ENCODE data around the gene GPD1L.

DNA sequence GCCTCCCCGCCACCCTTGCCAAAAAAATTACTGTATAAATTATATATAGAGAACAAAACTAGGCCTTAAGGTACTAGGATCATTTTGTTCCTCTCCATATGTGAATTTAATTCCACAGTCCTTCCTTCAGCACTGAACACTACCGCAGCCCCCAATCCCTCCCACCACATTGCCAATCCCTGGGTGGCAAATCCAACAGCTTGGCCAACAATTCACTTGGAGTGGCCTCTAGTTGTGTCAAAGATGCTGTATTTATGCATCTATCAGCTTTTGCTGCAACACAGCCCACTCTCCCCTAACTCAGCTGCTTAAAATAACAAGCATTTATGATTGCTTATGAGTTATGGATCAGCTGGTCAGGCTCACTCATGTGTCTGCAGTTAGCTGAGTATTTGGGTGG lies 18.6 kb downstream of the GPD1L start:
- TF ChIP-seq, protein P1, sequence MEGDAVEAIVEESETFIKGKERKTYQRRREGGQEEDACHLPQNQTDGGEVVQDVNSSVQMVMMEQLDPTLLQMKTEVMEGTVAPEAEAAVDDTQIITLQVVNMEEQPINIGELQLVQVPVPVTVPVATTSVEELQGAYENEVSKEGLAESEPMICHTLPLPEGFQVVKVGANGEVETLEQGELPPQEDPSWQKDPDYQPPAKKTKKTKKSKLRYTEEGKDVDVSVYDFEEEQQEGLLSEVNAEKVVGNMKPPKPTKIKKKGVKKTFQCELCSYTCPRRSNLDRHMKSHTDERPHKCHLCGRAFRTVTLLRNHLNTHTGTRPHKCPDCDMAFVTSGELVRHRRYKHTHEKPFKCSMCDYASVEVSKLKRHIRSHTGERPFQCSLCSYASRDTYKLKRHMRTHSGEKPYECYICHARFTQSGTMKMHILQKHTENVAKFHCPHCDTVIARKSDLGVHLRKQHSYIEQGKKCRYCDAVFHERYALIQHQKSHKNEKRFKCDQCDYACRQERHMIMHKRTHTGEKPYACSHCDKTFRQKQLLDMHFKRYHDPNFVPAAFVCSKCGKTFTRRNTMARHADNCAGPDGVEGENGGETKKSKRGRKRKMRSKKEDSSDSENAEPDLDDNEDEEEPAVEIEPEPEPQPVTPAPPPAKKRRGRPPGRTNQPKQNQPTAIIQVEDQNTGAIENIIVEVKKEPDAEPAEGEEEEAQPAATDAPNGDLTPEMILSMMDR (conservative IDR thresholded peaks at IDR 0.05; ENCODE audit: low read depth, low read length) = no peak
- TF ChIP-seq RFX5 (IDR thresholded peaks at IDR 0.05; ENCODE audit: low read depth, low read length) = no peak
- TF ChIP-seq SMC3 (IDR thresholded peaks at IDR 0.05; ENCODE audit: low read depth, low read length) = no peak
- TF ChIP-seq, protein P2, sequence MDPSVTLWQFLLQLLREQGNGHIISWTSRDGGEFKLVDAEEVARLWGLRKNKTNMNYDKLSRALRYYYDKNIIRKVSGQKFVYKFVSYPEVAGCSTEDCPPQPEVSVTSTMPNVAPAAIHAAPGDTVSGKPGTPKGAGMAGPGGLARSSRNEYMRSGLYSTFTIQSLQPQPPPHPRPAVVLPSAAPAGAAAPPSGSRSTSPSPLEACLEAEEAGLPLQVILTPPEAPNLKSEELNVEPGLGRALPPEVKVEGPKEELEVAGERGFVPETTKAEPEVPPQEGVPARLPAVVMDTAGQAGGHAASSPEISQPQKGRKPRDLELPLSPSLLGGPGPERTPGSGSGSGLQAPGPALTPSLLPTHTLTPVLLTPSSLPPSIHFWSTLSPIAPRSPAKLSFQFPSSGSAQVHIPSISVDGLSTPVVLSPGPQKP (IDR thresholded peaks at IDR 0.05; ENCODE audit: borderline replicate concordance, low read depth, low read length) = no peak
- TF ChIP-seq BHLHE40 (IDR thresholded peaks at IDR 0.05; ENCODE audit: low read depth, low read length) = no peak
- TF ChIP-seq POLR2A (IDR thresholded peaks at IDR 0.05; ENCODE audit: low read depth, low read length) = no peak
- TF ChIP-seq RCOR1 (IDR thresholded peaks at IDR 0.05; ENCODE audit: insufficient replicate concordance, low read length) = no peak
- TF ChIP-seq MAZ (IDR thresholded peaks at IDR 0.05; ENCODE audit: borderline replicate concordance, low read depth, low read length) = no peak
